ENCODE measurements around the gene PGPEP1.
"Not testable (repeated sequence)": the region's sequence is repeated elsewhere in the genome, so short reads cannot be mapped to it uniquely, and the experiment has no call there.

PGPEP1 gene

GRCh38 chr19:18363787-18364186 lies 23.4 kb downstream of the PGPEP1 start:
- no peak for DNase-seq

GRCh38 chr19:18364277-18364825 lies 24.0 kb downstream of the PGPEP1 start:
- DNase-seq = not testable (repeated sequence)

GRCh38 chr19:18364826-18365528 lies 24.6 kb downstream of the PGPEP1 start:
- DNase-seq = peak in 3 of 56 donors; percentile 7 to 46 (median 45)

- no peak for DNase-seq
These were observed 25.6 kb downstream of the PGPEP1 start for GRCh38 chr19:18366021-18366435.

- no peak for DNase-seq
These were observed 28.3 kb downstream of the PGPEP1 start for GRCh38 chr19:18368504-18369222.

GRCh38 chr19:18373407-18373891 lies 33.1 kb downstream of the PGPEP1 start:
- no peak for DNase-seq

GRCh38 chr19:18373892-18374629 lies 33.7 kb downstream of the PGPEP1 start:
- DNase-seq = peak in 51 of 56 donors; percentile 5 to 79 (median 53)

- no peak for DNase-seq
These were observed 36.6 kb downstream of the PGPEP1 start for GRCh38 chr19:18377026-18377425.

GRCh38 chr19:18379803-18380747 lies 39.7 kb downstream of the PGPEP1 start:
- no peak for DNase-seq

- DNase-seq = no peak
These were observed 40.4 kb downstream of the PGPEP1 start for GRCh38 chr19:18380843-18381242.

- not testable (repeated sequence) for DNase-seq
These were observed 43.2 kb downstream of the PGPEP1 start for GRCh38 chr19:18383622-18384021.

GRCh38 chr19:18384775-18385174 lies 44.4 kb downstream of the PGPEP1 start:
- DNase-seq = no peak

- no peak for DNase-seq
These were observed 44.9 kb downstream of the PGPEP1 start for GRCh38 chr19:18385359-18385674.

- DNase-seq = peak in 3 of 56 donors; percentile 6 to 13 (median 8)
These were observed 45.5 kb downstream of the PGPEP1 start, which contains the start of gene GDF15 for GRCh38 chr19:18385675-18386542. Gene GDF15 (plus strand): TSS chr19:18386158. CDS start chr19:18386190, 32 bp downstream.

- DNase-seq = no peak
These were observed 46.3 kb downstream of the PGPEP1 start for GRCh38 chr19:18386543-18387271.

GRCh38 chr19:18388100-18388959 lies 47.9 kb downstream of the PGPEP1 start:
- peak in 49 of 56 donors; percentile 8 to 82 (median 45) for DNase-seq

- DNase-seq = no peak
These were observed 48.7 kb downstream of the PGPEP1 start for GRCh38 chr19:18388960-18389725.
